GM19324 (cell line): ENCODE results near the gene MAP2K3.

Experiments used
- ATAC-seq: cut with Tn5 transposase; IDR thresholded peaks from one replicate; pipeline ENCODE4 v1.9.1; 2021; ENCODE audit warnings: mild to moderate bottlenecking, moderate library complexity; ENCODE audit not compliant: unreplicated experiment, low FRiP score

MAP2K3 gene

DNA sequence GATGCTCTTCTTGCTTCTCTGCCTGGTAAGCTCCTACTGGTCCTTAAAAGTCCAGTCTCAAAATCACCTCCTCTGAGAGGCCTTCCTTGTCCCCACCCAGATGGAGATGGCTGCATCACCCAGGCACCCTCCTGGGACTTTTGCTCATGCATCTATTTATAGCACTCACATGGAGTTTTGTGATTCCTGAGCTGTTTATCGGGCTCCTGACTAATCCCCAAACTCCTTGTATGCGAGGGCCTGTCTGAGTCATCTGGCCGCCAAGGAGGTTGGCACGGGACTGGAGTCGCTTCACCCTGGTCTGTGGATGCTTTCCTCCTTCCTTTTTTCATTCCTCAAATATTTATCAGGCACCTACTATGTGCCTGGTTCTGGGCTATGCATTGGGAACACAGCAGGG, 2.3 kb upstream of the MAP2K3 start:
- ATAC-seq, result no peak

DNA sequence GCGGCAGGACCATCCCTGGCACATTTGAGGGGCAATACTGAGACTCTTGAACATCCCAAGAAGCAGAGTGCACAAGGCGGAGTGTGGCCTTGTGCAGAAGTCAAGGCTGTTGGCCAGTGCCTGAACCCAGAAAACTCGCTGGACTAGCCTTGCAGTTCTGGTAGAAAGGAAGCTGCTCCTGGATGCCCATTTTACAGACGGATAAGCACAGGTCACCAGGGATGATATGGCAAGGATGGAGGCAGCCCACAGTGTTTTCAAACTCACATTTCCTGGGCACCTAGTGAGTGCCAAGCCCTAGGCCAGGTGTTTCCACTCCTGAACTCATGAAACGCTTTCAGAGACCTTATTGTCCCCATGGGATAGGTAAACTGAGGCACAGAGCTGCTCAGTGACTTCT, 1.7 kb upstream of the MAP2K3 start:
- ATAC-seq, result no peak

DNA sequence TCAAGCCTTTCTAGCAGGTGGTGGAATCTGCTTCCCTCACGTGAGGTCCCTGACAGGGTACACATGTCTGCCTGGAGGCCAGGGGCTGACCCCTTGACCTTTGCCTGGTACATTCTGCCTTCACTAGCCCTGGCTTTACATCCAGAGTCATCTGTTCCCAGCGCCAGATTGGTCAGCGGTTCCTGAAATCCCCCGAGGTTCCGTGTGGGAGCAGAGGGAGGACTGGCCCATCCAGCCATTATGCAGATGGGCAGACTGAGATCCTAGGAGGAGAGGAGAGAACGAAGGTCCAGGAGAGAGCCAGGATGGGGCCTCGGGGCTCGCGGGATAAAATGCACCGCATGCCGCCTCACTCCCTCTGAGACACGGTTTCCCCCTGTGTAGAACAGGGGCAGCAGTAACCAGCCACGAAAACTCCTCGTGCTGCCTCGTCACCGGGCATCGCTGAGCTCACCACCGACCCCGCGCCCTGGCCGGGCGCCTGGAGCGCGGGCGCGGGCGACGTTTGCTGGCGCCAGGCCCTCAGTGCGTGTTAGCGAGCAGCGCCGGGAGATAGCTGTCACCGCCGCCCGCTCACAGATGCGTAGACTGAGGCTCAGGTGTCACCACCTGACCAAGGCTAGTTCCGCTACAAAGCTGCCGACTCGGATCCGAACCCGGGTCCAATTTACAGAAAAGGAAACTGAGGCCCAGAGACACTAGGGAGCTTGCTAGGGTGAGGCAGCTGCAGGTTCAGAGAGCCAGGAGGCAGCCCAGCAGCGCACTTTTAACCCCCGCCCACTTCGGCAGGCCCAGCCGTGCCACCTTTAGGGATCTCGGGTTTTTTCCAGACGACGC, 811 bp upstream of the MAP2K3 start:
- ATAC-seq, result no peak

DNA sequence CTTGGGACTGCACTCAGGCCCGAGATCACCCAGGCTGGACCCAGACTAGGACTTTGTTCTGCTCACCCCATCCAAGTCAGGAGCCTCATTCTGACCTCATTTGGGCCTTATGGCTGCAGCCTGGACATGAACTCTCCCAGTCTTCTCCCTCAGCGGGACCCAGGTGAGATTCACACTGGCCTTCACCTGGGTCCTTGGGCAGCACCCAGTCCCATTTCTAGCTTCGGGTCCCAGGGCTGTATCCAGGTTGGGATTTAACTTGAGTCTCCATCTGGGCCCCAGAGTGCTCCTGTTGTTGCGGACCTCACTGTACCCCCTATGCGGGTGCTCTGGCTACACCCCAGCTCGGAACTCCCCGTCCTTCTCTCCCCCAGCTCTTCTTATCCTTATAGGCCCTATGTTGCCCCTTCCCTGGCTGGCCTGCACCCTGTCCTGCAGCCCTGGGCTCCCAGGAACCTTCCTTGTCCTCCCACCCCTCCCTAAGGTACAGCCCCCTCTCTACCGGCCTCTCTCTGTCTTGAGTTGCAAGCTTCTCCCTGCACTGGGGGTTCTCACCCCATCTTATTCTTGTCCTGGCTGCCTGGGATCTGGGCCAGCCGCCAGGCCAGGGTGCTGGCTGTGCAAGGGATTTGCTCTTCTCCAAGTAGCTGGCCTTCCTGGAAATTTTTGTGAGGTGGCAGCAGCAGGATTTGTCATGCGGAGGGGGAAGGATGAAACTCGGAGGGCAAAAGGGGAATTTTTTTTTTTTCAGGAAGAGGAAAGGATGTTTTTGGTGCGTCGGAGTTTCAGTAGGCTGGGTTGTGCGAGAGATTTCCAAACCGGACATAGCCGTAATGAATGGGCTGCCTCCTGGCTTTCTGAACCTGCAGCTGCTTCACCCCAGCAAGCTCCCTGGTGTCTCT, 904 bp downstream of the MAP2K3 start:
- ATAC-seq, result no peak

DNA sequence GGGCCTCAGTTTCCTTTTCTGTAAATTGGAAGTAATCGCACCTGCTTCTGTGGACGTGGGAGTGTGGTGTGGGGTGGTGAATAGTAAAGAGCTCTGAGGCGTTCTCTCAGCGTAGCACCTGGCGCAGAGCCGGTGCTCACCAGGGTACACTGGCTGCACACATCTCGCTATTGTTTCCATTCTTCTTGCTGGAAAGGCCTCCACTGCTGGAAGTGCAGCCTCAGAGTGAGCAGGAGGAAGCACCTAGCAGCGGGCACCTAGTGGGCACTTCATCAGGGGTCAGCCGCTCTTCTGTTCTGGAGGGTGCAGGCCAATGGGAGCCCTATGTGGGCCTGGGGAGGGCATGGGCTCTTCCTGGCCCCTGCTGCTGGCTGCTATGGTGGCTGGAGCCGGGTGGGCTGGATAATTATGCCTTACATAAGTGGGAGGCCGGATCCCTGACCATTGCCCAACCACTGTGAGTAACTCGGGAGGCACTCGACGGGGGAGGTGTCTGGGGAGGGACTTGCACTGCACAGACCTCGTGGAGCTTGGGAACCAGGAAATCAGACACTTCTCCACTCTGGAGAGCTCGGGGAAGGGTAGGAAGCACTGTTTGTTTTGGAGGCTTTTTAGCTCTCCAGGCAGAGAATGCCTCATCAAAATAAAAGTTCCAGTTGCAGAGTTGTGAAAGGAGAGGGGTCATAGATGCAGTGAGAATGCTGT, 1.7 kb downstream of the MAP2K3 start:
- ATAC-seq, result no peak

DNA sequence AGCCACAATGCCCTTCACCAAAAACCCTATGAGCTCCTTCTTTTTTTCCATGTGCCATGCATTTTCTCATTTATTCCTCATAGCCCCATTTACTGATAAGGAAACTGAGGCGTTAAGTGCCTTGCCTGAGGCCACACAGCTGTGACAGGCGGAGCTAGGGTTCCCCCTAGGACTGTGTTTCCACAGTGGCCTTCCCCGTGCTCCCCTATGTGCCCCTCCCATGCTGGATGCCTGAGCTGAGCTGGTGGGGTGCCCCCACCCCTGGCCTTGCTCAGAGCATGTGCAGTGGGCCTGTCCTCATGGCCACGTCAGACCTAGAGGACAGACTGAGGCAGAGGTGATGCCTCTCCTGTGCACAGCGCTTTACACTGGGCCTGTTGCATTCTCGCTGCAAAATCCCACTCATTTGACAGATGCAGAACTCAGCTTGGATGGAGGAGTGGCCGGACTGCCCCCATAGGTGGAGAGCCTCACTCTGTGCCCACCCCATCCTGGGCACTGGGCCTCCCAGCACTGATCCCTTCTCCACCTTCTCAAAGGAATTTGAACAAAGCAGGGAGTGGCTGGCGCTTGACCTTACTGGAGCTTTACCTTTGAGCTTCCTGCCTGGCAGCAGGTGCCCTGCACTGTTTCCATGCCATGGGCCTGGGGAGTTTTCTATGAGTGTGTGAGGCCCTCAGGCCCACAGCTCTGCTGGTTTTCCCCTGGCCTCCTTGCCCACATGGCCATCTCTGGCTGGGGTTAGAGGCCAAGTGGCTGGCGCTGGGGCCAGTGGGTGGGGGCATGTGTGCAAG, 2.6 kb downstream of the MAP2K3 start:
- no peak for ATAC-seq

DNA sequence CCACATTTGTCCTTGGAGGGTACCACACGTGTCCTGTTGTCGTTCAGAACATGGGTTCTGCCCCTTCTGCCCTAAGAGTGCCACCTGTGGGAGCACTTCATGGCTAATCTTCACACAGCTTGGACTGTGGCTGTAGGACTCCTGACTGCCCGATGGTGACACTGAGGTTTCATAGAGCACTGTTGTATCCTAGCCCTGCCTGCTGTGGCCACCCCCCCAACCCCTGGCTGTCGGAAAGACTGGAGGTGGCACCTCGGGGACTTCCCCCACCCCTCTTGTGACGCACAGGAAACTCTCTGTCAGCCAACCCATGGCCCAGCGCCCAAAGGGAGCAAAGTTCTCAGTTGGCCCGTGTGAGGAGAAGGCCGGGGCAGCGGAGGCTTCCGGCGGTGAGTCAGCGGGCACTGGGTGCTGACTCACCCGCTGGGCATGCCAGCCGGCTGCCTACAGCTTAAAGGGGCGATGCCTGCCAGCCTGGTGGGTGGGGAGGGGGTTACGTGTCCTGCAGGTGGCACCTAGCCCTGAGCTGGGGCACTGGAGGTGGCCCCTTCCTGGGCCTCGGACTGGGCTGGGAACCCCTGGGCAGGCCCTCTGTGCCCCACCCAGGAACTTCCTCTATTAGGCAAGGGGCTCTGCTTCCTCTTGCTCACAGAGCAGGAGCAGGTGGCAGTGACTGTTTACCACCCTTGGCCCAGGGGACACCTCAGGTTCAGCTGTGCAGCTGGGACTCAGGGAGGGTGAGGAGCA, 3.4 kb downstream of the MAP2K3 start:
- ATAC-seq, result peak; percentile 41

DNA sequence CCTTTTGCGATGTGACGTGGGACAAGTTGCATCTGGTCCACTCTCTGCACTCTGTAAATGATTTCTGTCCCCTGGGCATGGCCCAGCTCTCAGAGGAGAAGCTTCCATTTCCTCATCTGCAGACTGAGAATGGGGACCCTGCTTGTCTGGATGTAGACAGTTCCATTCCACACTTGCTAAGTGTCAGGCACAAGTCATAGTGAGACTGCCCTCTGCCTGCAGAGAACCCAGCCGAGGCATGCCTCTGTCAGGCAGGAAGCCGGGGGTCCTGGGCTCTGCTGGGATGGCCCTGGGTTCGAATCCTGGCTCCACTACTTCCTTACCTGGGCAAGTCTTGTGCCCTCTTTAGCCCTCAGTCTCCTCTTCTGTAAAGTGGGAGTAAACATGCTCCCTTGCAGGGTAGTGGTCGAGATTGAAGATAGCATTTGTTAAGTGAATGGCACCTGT, 4.1 kb downstream of the MAP2K3 start:
- ATAC-seq, result no peak

DNA sequence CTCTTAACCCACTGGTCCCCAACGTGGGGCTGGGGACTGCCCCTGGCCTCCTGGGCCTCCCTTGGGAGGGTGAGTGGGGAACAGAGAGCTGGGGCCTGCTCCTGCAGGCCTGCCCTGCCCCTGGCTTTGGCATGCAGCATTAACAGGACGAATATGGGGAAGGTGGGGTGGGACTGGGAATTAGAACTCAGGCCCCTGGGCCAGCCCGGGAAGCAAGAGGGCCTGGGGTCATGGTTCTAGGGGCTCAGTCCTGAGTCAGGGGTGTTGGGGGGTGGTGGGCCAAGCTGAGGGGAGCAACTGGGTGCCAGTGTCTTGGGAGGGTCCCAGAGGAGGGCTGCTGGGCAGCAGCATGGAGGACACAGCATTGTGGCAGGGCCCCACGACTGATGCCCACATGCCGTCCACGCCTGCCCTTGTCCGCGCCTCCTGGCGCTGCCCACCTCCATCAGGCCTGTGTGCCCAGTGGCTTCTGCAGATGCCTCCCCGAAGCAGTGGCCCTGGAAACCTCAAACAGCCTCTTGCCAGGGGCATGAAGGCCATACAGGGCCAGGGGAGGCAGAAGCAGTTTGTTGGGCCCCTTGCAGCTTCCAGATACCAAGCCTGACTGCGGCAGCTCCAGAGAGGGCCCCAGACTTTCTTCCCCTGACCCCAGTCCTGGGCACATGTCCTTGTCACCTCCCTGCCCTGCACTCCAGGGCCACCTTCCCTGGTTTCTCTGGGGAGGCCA, 4.8 kb downstream of the MAP2K3 start:
- no peak for ATAC-seq

DNA sequence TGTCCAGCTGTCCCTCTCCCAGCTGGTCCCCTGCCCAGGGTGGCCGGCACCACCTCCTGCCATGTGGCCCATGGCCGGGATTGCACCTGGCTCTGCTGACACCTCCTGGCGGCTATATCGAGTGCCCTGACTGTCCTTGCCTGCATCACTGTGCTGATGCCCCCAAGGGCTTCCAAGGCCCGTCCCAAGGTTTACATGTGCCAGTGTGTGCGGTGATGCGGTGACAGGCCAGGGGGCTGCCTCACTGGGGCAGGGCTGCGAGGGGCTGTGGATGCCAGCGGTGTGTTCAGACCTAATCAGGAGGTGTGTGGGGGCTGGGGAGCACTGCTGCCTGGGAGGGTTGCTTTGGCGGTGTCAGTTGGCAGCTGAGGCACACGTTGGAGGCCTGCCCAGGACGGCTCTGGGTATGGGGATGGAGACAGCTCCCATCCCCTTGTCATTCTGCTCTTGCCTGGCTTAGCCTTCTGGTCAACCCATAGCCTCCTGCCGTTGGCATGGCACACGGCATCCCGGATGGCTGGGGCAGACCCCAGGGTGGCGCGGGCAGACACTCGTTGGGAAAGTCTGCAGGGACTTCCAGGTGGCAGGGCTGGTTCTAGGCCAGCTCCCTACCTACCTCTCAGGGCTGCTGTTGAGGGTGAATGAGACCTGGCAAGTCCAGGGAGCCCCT, 5.5 kb downstream of the MAP2K3 start:
- ATAC-seq, result no peak

DNA sequence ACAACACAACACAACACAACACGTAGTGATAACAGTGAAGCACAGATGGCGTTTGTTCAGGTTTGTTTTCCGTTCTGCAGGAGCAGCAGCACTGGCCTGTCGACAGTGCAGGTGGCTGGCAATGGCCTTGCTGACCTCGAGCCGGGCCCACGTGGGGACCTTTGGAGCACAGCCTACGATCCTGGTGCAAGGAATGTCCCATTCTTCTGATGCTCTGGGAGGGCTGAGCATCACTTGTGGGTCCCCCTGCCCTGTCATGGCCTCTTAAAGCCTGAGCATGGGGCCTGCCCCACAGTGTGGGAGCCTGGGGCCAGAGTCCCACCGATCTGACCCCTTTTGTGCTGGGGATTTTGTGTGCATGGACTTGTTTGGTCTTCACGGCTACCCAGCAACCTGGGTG, 6.8 kb downstream of the MAP2K3 start:
- ATAC-seq, result no peak

DNA sequence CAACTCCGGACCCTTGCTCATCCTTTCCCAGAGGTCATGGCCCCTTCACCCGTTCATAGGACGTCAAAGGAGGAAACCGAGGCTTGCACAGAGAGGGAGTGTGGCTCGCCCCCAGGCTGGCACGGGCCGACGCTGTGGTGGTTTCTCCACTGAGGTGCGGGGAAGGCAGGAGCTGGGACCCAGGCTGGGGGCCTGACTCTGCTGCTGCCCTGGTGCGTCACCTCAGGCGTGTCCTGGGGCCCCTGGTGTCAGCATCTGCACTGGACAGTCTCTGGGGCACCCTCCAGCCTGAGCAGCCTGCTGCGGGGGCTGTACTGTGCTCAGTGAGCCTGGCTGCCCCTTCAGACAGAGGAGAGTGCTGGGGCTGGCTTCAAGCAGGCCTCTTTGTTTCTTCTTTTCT, 7.4 kb downstream of the MAP2K3 start:
- no peak for ATAC-seq

DNA sequence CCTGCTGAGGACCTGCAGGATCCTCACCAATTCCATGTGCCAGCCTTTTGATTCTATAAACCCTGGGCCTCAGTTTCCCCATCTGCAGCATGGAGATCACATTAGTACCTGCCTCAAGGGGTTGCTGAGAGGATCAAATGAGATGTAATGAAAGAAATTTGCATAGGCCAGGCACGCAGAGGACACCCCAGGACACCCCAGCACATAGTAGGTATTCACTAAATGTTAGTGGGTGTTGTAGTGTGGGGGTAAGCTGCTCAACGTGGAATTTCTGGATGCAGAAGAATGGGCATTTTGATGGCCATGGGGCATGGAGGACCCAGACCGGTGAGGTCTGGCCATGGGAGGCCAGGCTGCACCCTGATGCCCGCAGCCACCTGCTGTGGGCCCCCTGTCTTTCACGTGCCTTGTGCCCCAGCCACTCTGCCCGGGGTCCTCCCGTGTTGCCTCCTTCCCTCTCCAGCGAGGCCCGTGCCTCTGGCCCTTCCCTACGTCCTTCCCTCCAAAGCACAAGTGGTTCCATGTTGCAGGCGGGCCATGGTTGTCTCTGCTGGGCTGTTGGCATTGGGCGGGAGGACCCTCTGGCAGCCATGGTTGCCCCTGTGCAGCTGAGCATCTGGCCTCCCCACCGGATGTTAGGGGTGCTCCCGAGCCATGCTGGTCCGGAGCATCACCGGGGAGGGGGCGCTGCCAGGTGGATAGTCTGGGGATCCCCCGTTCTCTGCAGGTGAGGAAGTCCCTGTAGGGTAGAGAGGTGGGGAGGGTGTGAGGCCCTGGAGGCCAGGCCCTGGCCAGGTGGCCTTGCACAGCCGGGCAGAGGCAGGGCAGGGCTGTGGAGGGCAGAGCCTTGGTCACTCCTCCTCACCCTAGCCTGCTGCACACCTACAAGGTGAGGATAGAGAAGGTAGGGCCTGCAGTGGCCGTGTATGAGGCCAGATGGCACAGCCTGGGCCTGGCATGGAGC, 8.6 kb downstream of the MAP2K3 start:
- ATAC-seq, result no peak

DNA sequence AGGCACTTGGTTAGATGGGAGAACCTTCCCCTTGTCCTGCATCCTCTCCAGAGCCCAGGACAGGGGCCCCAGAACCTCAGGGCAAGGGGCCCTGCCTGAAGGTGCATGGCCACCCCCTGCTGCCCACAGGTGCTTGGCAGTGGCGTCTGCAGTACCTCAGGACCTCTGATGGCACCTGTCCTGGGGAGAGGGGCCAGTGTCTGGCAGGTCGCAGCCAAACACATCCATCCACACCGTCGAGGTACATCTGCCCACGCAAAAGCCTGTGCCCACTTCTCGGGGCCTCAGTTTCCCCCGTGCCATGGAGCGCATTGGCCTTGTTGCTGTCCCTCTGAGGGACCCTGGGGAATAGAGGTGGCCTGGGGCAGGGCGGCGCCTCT, 9.3 kb downstream of the MAP2K3 start:
- no peak for ATAC-seq

DNA sequence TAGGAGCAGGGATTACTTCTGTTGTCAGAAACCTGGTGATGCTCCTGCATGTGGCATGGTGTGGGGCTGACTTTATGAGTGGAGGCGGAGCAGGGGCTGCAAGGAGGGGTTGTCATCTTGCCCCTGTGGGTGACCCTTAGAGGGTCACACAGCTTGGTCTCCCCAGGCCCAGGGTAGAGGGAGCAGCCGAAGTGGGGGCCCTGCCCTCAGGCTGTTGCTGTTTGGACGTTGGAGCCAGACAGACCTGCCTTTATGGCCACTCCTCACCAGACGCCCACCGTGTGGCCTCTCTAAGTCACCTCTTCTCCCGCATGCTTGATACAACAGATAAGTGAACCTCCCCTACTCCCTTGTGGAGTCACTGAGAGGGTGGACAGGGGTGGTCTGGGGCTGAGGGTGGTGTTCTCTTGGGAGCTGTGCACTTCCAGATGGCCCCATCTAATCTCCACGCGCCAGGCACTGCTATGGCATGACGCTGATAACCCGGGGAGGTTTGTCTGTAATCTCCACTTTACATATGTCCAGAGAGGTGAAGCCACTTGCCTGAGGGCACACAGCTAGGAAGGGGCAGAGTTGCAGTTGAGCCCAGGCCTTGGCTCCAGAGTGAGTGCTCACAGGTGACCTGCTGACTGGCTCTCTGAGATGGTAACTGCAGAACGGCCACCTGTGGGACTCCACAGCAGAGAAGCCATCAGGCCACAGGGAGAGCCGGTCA, 10.0 kb downstream of the MAP2K3 start:
- ATAC-seq, result no peak

DNA sequence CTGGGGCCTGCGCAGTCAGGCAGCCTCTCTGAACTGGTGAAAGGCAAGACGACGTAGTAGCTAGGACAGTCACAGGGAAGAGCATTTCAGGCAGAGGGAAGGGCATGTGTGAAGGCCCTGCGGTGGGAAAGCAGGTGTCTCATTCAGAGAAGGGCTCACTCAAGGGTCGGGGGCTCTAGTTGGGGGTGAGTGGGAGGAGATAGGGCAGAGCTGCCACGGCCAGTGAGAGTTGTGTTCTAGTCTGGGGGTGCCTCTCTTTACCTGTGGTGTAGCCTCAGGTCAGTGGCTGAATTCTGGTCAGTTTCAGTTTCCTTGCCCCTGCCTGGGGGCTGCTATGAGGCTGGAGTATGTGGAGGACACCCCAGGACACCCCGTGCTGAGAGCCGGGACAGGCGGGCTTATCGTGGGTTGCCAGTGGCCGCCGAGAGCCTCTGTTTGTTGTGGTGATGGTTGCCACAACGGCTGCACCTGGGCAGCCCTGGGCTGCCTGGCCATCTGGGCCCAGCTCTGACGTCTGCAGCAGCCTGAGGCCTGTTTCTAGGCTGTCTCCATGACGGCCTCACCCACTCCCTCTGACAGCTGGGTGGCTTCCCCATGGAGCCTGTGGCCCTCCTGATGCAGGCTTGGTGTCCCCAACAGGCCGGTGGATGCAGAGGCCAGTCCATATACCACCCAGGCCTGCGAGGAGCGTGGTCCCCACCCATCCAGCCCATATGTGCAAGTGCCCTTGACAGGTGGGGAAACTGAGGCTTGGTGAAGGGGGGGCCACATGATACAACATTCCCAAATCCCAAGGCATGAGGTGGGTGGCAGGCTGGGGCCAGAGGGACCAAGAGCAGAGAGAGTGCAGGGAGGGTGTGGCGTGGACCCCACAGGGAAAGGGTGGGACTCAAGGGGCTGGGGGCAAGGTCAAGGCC, 10.8 kb downstream of the MAP2K3 start:
- ATAC-seq, result no peak
